Measurements from ENCODE around the gene KYNU.
"Not testable (repeated sequence)": the region's sequence is repeated elsewhere in the genome, so short reads cannot be mapped to it uniquely, and the experiment has no call there.

KYNU gene

DNA sequence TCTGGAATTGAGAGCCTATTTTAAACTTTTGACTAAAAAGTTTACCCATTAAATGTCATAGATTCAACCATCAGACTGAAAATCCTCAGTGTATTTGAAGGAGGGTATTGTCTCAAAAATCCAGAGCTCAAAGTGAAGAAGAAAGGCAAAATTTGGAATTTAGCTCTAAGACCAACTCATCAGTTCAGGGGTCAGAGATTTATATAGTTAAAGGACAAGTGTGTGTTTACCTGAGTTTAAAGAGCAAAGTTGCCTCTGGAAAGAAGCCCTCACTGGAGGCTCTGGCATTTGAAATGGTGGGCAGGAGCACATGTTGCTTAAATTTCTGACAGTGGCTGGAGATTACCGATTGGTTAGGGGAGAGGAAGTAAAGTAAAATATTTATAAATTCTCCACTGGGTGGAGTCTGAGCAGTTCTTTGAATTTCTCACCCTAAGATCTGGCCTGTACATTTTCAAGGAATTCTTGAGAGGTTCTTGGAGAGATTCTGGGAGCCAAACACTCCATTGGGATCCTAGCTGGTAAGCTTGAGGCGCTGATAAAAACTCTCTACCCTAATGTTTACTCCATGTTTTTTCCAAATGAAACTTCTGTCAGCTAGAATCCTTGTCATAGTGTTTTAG is at the start of gene KYNU:
Gene KYNU (plus strand): TSS at position 449 of the 623 bp plus-strand sequence. CDS start 7,704 bp downstream, outside the sequence.
- no peak for DNase-seq

DNA sequence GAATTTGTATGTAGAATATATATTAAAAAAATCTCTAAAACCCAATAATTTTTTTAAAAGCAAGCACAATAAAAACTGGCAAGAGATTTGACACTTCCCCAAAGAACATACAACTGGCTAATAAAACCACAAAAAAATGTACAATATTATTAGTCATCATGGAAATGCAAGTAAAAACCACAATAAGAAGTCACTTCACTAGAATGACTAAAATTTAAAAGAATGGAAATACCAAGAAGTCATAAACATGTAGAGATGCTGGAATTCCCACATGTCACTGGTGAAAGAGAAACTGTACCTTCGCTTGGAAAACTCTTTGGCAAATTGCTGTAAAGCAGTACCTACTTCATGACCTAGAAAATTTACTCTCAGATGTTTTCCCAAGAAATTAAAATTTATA is 43.4 kb upstream of the KYNU start:
- DNase-seq: no peak

DNA sequence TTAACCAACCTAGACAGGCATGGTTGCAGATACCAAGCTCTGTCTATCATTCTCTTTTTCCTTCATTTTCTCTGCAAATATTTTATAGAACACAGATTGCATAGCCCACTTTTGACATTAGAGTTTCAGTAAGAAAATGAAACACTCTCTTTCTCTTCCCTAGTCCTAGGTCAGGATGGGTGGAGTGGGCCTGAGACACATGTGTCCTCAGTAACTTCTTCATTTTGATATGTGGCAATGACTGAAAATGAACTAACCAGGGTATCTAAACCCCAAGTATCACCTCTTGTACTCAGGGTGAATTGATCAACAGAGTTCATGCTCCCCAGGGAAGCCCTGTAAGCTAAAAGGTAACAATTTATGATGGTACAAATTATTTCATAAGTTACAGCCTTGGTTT is 37.0 kb upstream of the KYNU start:
- DNase-seq: no peak

DNA sequence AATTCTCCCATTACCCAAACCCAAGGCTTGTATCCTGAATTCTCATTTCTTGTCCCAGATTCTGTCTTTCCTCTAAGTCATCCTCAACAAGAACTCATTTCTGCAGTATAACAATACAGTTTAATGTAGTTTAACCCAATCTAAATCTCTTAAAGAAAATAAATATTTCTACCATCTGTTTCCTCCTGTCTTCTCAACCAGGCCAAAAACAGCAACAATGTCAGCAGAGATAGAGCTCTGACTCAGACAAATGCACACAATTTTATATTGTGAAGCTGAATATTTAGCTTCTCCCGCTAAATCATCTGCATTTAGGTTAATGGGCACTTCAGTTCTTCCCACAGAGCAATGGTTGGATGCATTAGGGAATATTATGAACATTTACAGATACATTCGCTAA is 35.7 kb upstream of the KYNU start:
- DNase-seq: no peak

DNA sequence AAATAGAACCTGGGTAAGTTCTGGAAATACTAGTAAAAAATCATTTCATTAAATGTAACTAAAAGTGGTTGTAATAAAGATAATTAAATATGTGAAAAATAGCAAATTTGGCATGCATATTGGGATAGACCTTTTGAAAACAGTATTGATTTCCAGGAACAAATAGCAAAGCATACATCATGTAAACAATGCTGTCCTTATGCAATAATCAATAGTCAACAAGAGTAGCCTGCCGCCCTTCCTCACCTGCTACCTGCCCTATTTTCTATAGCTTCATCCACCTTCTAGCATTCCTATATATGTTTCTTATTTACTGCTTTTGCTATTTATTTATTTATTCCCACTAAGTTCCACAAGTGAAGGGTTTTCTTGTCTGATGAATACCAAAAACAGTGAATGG is 35.1 kb upstream of the KYNU start:
- DNase-seq: no peak

DNA sequence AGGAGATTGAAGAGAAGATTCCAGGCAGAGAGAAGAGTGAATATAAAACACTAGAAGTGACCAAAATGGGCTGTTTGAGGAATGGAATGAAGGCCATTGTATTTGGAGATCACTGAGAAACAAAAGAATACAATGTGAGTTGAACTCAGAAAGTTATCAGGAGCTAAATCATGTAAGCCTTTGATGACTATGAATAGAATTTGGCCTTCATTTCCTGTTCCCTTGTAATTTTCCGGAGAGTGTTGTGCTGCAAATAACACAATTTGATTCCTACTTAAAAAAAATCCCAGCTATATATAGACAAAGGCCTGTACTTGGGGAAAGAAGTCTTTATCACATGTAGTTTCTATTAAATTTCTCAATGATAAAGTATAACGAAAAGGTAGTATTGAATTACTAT is 33.7 kb upstream of the KYNU start:
- no peak for DNase-seq

DNA sequence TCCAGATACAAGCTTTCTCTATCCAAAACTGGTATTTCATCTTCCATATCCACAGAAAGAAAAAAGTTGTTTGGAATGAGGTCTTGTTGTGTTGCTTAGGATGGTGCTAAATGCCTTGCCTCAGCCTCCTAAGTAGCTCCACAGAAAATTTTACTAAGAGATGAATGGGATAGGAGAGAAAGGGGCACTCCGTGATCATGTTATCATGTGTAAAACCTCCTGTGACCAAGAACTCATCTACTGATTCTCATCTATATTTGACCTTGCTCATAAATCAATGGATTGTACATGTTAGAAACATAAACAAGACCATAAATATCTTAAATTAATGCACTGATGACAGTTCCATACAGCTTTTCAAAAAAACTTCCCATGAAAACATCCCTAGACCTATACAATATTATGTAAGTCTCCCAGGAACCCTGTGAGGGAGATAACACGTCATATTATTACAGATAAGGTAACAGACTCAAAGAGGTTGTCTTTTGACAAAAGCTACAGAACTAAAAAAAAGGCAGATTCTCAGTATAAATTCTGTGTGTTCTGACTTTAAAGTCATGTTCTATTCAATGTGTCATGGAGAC is 29.3 kb upstream of the KYNU start:
- DNase-seq: no peak

DNA sequence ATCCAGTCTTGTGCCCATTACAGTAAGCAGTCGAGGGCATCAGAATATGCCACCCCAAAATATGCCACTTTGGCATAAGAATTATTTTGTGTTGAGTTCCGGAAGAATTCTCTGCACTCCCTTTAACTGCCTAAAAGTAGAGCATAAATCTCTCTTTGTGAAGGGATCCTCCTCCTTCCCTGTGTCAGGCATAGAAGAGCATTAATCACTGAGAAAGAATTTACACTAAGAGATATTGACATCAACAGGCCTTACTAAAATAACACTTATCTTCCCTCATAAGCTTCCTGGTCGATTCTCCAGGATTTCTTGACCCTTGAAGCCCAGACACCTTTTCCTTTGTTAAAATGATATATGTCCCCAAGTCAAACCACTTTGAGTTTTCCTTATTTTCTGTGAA is 27.6 kb upstream of the KYNU start:
- DNase-seq: no peak

DNA sequence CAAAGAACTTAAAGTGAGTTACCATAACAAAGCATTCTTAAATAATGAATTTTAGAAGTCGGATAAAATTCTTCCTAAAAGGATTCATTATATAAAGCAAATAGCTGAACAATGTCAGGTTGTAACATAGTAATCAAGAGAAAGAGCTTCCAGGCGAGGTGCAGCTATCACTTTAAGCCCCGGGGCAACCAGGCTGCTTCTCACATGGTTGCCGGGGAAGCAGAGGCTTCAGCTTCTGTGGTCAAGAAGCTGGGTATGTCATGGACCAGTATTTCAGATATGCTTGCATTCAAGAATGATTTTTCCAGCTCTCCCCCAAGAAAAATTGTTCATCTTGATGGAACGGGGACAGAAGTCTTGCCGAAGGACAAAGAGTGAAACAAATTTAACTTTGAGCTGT is 23.6 kb upstream of the KYNU start:
- no peak for DNase-seq

DNA sequence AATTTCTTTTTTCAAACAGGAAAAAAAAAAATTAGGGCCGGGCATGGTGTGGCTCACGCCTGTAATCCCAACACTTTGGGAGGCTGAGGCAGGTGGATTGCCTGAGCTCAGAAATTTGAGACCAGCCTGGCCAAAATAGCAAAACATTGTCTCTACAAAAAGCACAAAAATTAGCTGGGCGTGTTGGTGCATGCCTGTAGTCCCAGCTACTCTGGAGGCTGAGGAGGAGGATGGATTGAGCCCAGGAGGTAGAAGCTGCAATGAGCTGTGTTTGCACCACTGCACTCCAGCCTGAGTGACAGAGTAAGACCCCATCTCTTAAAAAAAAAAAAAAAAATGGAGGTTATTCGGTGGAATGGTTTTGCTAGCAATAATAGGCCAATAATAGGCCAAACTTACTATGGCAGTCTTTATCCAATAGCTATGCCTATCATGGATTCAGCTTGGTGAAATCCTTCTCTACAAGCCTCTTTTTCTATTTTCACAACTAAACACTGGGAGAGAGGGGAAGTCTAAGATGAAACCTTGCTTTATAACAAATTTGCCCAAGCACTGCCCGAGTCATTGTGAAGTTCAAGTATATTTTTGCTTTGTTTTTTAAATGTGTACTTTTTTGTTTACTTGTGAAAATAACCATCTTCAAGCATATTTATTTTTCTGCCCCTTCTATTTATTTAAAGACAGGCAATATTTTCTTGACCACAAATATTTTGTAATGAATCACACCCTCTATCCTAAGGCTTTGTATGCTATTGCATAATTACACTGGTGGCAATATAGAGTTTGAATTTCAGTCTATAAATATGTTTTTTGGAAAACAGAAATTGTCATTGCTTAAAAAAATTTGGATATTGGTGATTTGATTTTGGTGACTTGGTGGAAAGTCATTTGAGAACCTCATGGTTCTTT is 20.0 kb upstream of the KYNU start:
- no peak for DNase-seq

DNA sequence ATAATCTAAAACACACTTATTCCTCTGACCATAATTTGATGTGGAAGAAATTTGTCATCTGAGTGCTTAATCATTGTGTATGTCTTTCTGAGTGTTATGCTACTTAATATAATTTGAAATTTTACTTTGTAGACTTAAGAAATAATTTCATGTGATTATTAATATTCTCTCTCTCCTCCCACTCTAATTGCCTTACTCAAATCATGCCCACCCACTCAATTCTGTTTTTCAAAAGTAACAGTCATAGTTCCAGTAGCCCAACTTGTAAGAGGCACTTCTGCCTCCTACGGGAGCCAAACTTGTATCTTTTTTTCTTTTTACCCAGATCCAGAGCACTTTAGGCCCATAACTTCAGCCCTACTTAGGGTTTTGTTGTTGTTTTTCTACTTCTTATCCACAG is 18.5 kb upstream of the KYNU start:
- no peak for DNase-seq

DNA sequence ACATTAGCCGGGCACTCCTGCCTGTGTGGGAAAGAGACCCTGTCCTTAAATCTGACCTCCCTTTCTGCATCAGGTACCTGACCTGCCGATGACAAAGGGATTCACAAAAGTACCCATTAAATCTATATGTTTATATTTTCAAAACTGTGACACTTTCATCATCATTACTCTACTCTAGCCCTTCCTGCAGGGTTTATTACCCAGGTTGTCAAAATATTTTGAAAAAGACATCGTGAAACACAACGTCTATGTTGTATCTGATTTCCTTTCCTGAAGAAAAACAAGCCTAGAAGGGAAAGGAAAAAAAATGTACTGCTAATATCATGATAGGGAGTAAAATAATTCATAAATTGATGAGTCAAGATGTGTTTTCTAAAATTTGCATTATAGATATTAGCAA is 15.2 kb upstream of the KYNU start:
- DNase-seq: no peak

DNA sequence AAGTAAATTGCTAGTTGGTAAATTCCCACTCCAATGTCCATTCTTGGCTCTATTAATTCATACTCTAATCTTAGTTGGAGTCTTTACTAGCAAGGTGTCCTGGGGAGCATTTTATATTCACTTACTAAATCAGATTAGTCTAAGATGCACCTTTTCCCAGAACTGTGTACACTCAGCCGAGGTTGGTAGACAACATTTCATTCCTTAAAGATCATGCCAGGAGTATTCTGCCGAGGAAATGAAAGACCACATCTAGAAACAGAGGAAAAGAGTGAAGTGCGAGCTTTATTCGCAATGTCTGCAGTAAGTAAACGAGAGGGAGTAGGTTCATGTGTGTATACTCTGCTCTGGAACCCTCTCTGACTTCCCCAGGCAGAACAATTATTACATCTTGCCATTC is 14.6 kb upstream of the KYNU start:
- DNase-seq: no peak

DNA sequence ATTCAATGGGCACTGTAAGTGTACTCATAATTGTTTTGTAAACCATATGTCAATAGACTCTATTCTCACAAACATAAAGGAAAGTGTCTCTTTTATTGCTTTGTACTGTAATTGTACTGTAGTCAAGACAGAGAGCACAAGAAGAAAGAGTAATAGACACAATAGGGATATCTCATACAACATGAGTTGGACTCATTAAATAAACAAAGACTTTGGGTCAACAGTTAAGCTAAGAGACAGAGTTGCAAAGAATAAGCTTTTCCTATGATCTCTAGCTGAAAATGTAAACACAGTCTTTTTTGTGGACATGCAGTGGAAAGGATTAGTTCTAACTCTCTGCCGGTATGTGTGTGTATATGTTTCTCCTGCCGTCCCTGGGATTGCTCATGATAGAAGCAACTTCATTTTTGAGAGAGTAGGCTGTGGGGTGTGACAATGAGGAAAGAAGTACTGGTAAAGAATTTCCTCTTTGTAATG is 13.9 kb upstream of the KYNU start:
- no peak for DNase-seq

DNA sequence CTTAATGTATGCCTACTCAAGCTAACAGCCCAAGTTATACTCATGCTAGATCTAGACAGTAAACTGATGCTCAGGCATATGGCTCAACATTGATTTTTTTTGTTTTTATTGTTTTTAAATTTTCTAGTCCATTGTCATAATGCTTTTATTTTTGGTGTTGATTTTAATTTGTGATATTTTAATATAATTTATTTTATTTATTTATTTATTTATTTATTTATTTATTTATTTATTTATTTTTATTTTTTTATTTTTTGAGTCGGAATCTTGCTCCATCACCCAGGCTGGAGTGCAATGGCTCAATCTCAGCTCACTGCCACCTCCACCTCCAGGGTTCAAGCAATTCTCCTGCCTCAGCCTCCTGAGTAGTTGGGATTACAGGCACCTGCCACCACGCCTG is 12.9 kb upstream of the KYNU start:
- not testable (repeated sequence) for DNase-seq

DNA sequence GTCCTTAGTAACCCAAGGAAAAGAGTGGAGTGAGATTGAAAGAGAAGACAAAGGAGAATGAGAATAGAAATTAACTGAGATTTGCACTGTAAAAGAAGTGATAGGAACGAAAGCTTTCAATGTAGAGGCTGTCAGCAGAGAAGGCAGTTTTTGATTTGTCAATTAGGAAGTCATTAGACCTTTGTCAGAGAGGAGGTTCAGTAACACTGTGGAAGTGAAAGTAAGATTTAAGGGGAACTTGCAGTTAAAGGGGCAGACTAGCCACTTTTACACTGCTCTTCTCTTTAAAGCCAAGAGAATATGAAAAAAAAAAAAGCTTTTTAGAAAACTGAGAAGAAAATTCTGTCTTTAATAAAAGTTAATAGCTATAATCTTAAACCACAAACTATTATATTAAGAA is 11.5 kb upstream of the KYNU start:
- no peak for DNase-seq

DNA sequence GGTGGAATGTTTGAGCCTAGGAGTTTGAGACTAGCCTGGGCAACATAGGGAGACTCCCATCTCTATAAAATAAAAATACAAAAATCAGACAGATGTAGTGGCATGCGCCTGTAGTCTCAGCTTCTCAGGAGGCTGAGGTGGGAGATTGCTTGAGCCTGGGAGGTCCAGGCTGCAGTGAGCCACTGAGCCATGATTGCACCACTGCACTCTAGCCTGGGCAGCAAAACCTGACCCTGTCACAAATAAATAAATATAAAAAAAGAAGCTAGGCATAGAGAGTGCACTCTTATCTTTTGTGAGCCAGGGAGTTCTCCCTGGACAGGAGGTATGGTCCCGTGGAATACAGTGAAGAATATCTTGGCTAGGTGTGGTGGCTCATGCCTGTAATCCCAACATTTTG is 11.0 kb upstream of the KYNU start:
- no peak for DNase-seq

DNA sequence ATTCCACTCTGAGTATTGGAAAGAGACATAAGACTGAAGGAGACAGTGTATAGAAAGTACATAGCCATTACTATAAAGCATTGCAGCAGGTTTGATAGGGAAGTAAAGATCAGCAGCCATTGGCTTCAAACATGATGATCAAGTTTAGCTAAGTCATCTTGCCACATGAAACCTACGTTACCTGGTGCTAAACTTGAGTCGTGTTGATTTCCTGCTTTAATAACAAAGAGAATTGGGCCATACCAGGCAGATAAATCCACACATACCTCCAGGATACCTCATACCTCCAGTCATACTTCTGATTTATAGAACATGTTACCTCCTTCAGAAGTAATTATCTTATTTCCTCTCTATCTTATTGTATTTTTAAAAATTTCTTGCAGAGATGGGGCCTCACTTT is 10.3 kb upstream of the KYNU start:
- DNase-seq: no peak

DNA sequence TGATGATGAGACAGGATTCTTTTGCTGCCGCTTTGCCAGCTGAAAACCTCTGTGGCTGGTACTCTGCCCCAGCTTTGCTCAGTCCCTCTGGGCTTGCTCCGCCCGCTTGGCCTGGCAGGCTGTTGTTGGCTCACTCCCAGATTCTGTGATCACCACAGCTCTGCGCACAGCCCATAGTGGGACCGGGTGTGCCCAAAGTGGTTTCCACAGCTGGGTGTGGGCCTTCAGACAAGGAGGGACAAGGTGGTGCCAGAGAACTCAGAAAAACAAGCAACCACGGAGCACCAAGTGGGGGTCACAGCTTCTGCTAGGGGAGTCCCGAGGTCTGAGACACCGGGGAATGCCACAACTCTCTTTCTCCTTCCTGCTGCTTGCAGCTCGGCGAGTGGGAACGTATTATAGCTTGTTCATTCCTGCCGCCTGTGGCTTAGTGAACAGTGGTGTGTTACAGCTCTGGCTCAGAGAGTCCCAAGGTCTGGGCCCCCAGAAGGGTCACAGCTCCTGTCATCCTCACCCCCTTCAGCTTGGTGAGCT is 9.2 kb upstream of the KYNU start:
- DNase-seq: no peak

DNA sequence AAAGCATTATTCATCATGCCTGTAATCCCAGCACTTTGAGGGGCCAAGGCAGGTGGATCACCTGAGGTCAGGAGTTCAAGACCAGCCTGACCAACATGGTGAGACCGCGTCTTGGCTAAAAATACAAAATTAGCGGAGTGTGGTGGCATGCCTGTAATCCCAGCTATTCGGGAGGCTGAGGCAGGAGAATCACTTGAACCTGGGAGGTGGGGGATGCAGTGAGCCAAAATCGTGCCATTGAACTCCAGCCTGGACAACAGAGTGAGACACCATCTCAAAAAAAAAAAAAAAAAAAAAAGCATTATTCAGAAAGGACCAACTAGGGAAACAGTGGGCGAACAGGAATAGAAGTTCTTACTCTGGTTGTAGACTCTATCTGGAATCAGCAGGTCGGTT is 8.4 kb upstream of the KYNU start:
- DNase-seq: not testable (repeated sequence)

DNA sequence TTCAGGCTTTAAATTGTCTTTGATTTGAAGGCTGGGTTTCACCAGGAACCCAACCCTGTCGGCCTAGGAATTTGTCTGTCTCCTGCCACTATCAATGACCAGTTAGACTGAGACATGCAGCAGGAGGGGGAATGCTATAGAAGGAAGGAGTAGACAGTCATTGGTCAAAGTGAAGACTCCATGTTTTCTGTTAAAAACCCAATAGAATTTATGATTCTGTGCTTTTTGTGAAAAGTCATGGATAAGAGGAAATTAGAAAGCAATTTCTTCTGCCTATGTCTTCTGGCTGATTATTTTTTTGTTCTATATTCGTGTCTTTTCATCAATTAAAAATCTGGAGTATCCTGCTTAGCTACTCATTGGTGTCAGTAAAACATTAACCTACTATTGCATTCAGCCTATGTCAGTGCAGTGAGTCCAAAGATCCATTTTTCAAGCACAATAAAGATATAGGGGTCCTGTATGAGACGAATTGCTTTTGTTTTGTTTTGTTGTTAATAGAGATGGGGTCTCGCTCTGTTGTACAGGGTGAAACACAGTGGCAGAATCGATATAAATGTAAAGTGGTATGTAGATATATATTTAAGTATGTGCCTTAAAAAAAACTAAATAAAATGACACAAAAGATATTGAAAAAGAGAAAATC is 7.9 kb upstream of the KYNU start:
- DNase-seq: no peak

DNA sequence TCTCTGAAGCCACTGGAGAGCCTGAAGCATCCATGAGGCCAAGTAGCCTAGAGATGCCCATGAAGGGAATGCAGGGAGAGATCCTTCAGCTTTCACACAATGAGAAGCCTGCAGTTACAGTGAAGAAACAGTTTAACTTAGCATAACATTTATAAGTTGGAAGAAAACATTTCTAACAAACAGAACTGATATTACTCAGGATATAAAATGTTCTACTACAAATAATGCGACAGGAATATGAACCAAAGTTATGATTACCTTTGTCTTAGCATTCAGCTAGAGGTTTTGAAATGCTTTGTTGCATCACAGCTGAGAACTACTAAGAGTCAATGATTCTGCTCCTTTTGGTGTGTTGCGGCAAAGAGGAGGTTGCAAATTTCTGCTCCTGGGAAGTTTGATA is 6.9 kb upstream of the KYNU start:
- DNase-seq: no peak

DNA sequence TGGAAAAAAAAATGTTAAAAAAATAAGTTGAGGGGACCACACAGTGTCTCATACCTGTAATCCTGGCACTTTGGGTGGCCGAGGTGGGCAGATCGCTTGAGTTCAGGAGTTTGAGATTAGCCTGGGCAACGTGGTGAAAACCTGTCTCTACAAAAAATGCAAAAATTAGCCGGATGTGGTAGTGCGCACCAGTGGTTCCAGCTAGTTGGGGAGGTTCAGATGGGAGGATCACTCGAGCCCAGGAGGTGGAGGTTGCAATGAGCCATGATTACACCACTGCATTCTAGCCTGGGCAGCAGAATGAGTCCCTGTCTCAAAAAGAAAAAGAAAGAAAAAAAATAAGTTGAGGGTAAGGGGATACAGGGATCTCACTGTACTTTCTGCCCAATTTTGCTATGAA is 6.1 kb upstream of the KYNU start:
- no peak for DNase-seq

All from activated effector memory CD4-positive, alpha-beta T cell treated with Interleukin-2 at 50 U/mL for 16 hours (primary cell).